Activated T-cell treated with anti-CD3 and anti-CD28 coated beads, Interleukin-2, amount 50 U/mL, for 24 hours (primary cell): ENCODE data around the gene TTC32.
"Not testable (repeated sequence)": the region's sequence is repeated elsewhere in the genome, so short reads cannot be mapped to it uniquely, and the experiment has no call there.

Experiments used
- DNase-seq: peaks from one replicate; pipeline ENCODE4 v3.0.0-alpha.2; 2020
- H3K27ac Mint-ChIP-seq: 2 replicates; pipeline ENCODE4 v1.8.0; 2020; ENCODE audit warnings: mild to moderate bottlenecking, mixed read lengths
- H3K27me3 Mint-ChIP-seq: 2 replicates; pipeline ENCODE4 v1.8.0; 2020; ENCODE audit warnings: mixed read lengths
- H3K36me3 Mint-ChIP-seq: 2 replicates; pipeline ENCODE4 v1.8.0; 2020; ENCODE audit warnings: low read depth, mixed read lengths
- H3K4me1 Mint-ChIP-seq: 2 replicates; pipeline ENCODE4 v1.8.0; 2020; ENCODE audit warnings: low read depth, mixed read lengths
- H3K4me3 Mint-ChIP-seq: 2 replicates; pipeline ENCODE4 v1.8.0; 2020; ENCODE audit warnings: mild to moderate bottlenecking, moderate library complexity, mixed read lengths
- H3K9me3 Mint-ChIP-seq: 2 replicates; pipeline ENCODE4 v1.8.0; 2020; ENCODE audit warnings: mixed read lengths

Gene TTC32

DNA sequence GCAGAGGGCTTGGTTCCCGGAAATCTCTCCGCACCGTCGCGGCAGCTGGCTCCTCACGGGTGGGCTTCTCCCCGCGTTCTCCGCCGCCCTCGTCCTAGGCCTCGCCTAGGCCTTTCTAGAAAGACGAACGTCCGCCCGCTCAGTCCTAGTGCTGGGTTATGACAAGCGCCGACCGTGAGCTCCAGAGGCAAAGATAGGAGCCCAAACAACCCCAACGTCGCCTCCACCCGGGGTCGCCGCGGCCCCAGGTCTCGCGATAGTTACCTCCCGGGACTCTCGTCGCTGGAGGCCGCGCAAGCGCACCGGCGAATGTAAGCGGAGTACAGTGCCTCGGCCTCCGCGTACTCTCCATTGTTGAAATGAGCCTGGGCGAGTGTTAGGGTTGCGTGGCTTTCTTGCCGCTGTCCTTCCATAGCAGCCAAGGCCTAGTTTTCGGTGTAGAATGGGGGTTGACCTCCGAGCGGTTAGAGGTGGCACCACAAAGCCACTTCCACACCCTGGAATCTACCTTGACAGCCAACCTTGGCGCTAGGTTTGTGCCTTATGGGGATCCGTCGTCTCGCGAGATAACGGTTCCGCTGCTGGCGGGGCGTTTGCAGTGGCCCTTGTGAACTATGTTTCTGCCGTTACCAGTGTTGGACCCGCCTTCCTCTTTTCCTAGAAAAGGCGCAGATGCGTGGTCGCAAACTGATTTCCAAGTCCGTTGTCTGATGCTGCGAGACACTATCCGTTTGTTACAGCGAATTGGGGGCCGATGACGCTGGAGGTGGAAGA, at the start of gene TTC32:
Gene TTC32 (minus strand): TSS at position 542 of the 774 bp plus-strand sequence. CDS start 129 bp downstream, at position 413.
- H3K4me1 Mint-ChIP-seq: peaks cover 57% of the 10 kb centered on the region

DNA sequence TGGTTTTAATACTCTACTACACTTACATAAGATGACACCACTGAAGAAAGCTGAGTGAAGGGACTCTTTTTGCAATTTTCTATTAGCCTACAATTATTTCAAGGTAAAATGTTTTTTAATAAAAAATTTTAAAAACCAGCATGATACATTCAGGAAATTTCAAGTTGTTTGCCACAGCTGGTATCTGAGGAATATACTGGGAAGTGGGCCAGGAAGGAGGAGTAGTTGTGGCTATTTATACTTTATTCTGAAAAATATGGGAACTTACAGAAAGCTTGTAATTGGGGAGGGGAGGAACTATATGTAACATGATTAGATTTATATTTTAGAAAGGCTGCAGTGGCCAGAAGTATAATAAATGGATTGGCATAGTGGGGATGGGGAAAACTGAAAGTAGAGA, 47.3 kb upstream of the TTC32 start:
- no peaks in the 10 kb centered on the region for H3K27me3 Mint-ChIP-seq
- no peak overlapping the region for H3K4me3 Mint-ChIP-seq
- H3K36me3 Mint-ChIP-seq: peaks cover 70% of the 10 kb centered on the region
- DNase-seq: no peak
- no peaks in the 10 kb centered on the region for H3K9me3 Mint-ChIP-seq
- H3K4me1 Mint-ChIP-seq: no peaks in the 10 kb centered on the region
- H3K27ac Mint-ChIP-seq: no peak overlapping the region

More for the DNA sequence above, at the start of gene TTC32:
- Mint-ChIP-seq H3K36me3 (peaks cover 43% of the 10 kb centered on the region), H3K27me3 (peaks cover 16% of the 10 kb centered on the region), H3K9me3 (peaks cover 8% of the 10 kb centered on the region), H3K27ac (peak within 1 kb of the TSS; percentile 100), H3K4me3 (peak within 1 kb of the TSS; percentile 97)
- DNase-seq: peak; percentile 95

DNA sequence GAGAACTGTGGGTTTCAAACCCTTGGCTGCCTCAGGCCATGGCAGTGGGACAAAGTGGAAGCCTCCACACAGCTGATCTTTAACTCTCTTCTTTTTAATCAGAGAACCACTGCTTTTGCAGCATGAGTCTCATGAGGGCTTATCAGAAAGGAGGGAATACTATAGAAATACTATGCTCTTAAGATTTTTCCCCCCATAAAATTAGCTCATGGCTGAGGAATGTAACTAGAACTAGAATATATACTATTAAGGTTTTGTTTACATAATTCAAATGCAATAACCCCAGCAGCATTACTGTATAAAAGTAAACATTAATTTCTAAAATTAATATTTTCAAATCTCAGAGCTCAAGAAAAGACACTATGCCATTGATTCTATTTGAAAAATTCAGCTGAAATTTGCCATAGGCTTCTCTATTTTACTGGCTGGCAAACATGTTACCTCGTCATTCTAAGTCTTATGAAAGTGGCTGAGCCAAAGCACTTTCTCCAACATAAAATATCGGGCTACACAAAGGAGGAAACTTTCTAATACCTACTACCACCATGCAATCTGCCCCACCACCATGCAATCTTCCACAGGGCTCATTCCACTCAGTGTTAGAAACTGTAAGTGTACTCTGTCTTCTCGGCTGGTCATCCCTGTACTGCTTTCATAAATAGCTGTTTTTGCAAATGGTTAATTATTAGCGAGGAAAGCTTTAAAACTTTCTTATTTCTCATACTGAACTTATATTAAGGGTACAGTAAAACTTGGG, 45.6 kb upstream of the TTC32 start:
- H3K4me1 Mint-ChIP-seq: no peaks in the 10 kb centered on the region
- H3K4me3 Mint-ChIP-seq: no peak overlapping the region
- no peak for DNase-seq
- H3K27ac Mint-ChIP-seq: no peak overlapping the region
- H3K36me3 Mint-ChIP-seq: peaks cover 67% of the 10 kb centered on the region
- H3K9me3 Mint-ChIP-seq: no peaks in the 10 kb centered on the region
- H3K27me3 Mint-ChIP-seq: no peaks in the 10 kb centered on the region

DNA sequence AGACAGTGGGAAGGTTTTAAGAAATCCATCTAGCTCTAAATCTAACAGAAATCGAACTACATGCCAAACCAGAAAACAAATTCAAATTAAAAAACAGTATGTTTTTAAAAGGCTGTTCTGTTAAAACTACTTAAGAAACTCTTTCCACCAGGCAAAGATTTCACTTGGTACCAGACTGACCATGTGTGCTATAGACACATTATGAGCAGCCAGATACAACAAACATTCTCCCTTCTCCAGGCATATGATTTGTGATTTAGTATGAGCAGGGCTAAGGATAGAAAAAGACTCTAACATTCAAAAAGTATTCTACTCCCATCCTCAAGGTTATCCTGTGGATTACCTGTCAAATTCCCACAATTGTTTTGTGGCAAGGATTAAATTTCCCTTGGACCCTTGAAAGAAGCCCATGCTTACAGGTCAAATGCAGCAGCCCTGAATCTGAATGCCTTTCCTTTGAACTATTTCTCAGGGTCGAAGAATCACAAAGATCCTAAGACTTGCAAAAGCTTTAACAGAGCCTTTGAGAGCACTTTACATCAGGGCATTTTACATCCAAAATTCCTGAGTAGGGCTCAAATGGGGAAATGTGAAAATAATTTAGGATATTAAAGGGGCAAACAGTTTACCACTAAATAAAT, 42.5 kb upstream of the TTC32 start:
- Mint-ChIP-seq H3K36me3 (peaks cover 66% of the 10 kb centered on the region), H3K27ac (no peak overlapping the region), H3K27me3 (no peaks in the 10 kb centered on the region), H3K9me3 (no peaks in the 10 kb centered on the region), H3K4me1 (no peaks in the 10 kb centered on the region), H3K4me3 (no peak overlapping the region)
- DNase-seq: no peak

- no peaks in the 10 kb centered on the region for H3K9me3 Mint-ChIP-seq
- no peak overlapping the region for H3K4me3 Mint-ChIP-seq
- no peaks in the 10 kb centered on the region for H3K27me3 Mint-ChIP-seq
- peaks cover 64% of the 10 kb centered on the region for H3K36me3 Mint-ChIP-seq
- DNase-seq: no peak
- no peaks in the 10 kb centered on the region for H3K4me1 Mint-ChIP-seq
- H3K27ac Mint-ChIP-seq: no peak overlapping the region
Observed at GRCh38 chr2:19943189-19943588, 41.4 kb upstream of the TTC32 start.

DNA sequence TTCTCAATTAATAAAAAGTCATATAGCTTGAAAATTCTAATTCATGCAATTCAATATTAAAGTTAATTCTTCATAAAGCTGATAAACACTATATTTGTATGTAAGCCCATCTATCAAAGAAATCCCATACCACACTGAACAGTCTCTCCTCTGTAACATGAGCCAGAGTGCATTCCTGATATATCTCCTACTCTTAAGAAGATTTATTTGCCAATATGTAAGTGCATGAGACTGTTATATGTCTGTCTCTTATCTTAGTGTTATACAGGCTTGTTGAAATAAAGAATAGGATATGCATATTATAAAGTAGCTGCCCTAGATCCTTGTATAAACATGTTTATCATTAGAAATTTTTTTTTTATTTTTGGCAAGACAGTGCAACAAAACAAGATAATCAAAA, 40.4 kb upstream of the TTC32 start:
- no peaks in the 10 kb centered on the region for H3K4me1 Mint-ChIP-seq
- no peaks in the 10 kb centered on the region for H3K9me3 Mint-ChIP-seq
- no peaks in the 10 kb centered on the region for H3K27me3 Mint-ChIP-seq
- DNase-seq: no peak
- H3K36me3 Mint-ChIP-seq: peaks cover 68% of the 10 kb centered on the region
- no peak overlapping the region for H3K4me3 Mint-ChIP-seq
- H3K27ac Mint-ChIP-seq: no peak overlapping the region

DNA sequence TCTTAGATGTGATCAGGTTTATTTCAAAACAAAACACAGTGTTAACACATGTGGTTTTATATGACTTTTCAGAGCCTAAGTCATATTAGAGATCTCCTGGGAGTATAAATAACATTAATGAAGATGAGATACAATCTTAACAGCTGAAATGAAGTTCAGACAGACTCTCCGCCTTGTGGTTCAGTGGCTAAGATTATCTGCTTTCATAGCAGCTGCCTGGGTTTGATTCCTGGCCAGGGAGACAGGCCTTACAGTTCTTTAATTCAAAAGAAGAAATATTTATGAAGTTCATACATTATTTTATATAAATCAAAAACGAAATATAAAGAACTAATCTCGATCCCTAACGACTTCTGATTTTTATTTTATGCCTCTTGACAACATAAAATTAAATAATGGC, 35.2 kb upstream of the TTC32 start:
- Mint-ChIP-seq H3K36me3 (peaks cover 71% of the 10 kb centered on the region), H3K27me3 (no peaks in the 10 kb centered on the region), H3K9me3 (no peaks in the 10 kb centered on the region), H3K4me3 (no peak overlapping the region), H3K27ac (no peak overlapping the region), H3K4me1 (no peaks in the 10 kb centered on the region)
- DNase-seq: no peak

DNA sequence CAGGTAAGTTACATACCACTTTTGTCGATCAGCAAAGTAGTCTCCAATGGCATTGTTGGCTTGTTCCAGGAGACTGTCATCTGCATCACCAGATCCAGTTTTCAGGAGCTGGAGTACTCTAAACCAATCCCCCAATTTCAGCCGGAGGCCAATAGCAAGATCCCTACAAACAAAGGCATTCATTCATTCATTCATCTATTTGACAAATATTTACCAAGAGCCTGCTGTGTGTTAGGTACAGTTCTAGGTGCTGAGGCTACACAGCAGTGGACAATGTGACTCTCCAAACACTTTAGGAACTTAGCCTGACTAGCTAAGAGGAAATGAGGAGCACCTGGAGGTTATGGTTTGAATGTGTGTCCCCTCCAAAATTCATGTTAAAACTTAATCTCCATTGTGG, 34.4 kb upstream of the TTC32 start:
- Mint-ChIP-seq H3K27me3 (no peaks in the 10 kb centered on the region), H3K9me3 (no peaks in the 10 kb centered on the region), H3K36me3 (peaks cover 74% of the 10 kb centered on the region), H3K27ac (no peak overlapping the region), H3K4me3 (no peak overlapping the region), H3K4me1 (no peaks in the 10 kb centered on the region)
- DNase-seq: no peak

- peaks cover 79% of the 10 kb centered on the region for H3K36me3 Mint-ChIP-seq
- H3K4me3 Mint-ChIP-seq: no peak overlapping the region
- H3K4me1 Mint-ChIP-seq: no peaks in the 10 kb centered on the region
- no peak for DNase-seq
- no peak overlapping the region for H3K27ac Mint-ChIP-seq
- peaks cover 3% of the 10 kb centered on the region for H3K9me3 Mint-ChIP-seq
- no peaks in the 10 kb centered on the region for H3K27me3 Mint-ChIP-seq
Observed at GRCh38 chr2:19933351-19933981, 31.7 kb upstream of the TTC32 start.

DNA sequence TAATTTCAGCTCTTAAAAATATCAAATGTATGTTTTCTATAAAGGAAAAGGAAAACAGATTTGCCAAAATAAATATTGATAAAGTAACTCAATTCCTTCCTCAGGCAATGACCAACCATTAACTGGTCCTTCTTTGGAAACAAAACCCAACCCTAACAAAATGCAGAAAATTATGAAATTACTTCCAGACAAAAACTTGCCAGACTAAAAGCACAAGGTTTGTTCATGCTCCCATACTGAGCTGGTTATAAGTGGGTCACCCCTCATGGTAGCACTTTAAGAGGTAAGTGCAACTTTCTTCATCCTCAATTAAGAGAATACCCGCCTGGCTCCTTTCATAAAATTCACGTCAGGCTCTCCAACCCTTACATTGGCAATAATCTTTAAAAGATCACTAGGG, 31.1 kb upstream of the TTC32 start:
- Mint-ChIP-seq H3K36me3 (peaks cover 79% of the 10 kb centered on the region), H3K9me3 (peaks cover 5% of the 10 kb centered on the region), H3K27ac (no peak overlapping the region), H3K27me3 (no peaks in the 10 kb centered on the region), H3K4me3 (no peak overlapping the region), H3K4me1 (no peaks in the 10 kb centered on the region)
- DNase-seq: no peak

DNA sequence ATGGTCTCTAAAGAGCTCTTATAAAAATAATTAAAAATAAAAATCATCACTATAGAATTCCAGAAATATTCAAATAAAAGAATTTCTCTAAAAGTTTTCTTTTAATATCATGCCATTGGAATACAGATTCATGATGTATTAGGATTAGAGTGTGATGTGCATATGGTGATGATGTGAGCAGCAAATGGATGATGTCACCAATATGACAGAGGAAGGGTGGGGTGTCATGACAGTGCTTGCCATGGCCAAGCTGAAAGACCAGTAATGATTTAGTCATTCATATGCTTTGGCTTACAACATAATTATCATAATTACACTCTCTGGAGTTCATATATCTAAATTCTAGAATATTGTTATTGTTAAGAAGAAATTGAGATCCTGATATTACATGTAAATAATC, 27.4 kb upstream of the TTC32 start:
- H3K9me3 Mint-ChIP-seq: peaks cover 21% of the 10 kb centered on the region
- no peak overlapping the region for H3K27ac Mint-ChIP-seq
- peaks cover 86% of the 10 kb centered on the region for H3K36me3 Mint-ChIP-seq
- no peaks in the 10 kb centered on the region for H3K27me3 Mint-ChIP-seq
- no peak for DNase-seq
- no peak overlapping the region for H3K4me3 Mint-ChIP-seq
- H3K4me1 Mint-ChIP-seq: no peaks in the 10 kb centered on the region

- Mint-ChIP-seq H3K36me3 (peaks cover 90% of the 10 kb centered on the region), H3K9me3 (peaks cover 21% of the 10 kb centered on the region)
- H3K27ac Mint-ChIP-seq, H3K4me1 Mint-ChIP-seq, H3K4me3 Mint-ChIP-seq, H3K27me3 Mint-ChIP-seq, DNase-seq: not testable (repeated sequence)
Observed at GRCh38 chr2:19927816-19928215, 26.0 kb upstream of the TTC32 start.

- DNase-seq, H3K27me3 Mint-ChIP-seq, H3K4me3 Mint-ChIP-seq, H3K4me1 Mint-ChIP-seq, H3K27ac Mint-ChIP-seq: not testable (repeated sequence)
- H3K9me3 Mint-ChIP-seq: peaks cover 17% of the 10 kb centered on the region
- H3K36me3 Mint-ChIP-seq: peaks cover 90% of the 10 kb centered on the region
Observed at GRCh38 chr2:19924526-19924925, 22.7 kb upstream of the TTC32 start.

GRCh38 chr2:19922188-19922587, 20.4 kb upstream of the TTC32 start:
- H3K4me3 Mint-ChIP-seq, H3K4me1 Mint-ChIP-seq, H3K27ac Mint-ChIP-seq, DNase-seq, H3K9me3 Mint-ChIP-seq, H3K27me3 Mint-ChIP-seq: not testable (repeated sequence)
- H3K36me3 Mint-ChIP-seq: peaks cover 81% of the 10 kb centered on the region
